GM21576 (cell line): Measurements from ENCODE around the gene CRISPLD2.

Experiments used
- ATAC-seq: cut with Tn5 transposase; IDR thresholded peaks from one replicate; pipeline ENCODE4 v1.9.1; 2021; ENCODE audit warnings: mild to moderate bottlenecking, moderate library complexity; ENCODE audit not compliant: unreplicated experiment

Gene CRISPLD2

DNA sequence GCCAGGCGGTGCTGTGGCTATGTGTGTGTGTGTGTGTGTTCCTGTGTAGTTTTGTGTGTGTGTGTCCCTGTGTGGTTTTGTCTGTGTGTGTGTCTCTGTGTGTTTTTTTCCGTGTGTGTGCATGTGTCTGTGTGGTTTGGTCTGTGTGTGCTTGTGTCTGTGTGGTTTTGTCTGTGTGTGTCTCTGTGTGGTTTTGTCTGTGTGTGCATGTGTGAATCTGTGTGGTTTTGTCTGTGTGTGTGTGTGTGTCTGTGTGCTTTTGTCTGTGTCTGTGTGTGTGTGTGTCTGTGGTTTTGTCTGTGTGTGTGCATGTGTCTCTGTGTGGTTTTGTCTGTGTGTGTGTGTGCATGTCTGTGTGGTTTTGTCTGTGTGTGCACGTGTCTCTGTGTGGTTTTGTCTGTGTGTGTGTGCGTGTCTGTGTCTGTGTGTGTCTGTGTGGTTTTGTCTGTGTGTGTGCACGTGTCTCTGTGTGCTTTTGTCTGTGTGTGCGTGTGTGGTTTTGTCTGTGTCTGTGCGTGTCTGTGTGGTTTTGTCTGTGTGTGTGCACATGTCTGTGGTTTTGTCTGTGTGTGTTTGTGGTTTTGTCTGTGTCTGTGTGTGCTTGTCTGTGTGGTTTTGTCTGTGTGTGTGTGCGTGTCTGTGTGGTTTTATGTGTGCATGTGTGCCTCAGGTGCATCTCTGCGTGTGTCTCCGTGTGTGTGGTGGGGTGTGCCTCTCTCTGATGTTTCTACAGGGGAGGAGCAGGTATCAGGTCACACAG lies 129.2 kb downstream of the CRISPLD2 start:
- no peak for ATAC-seq

DNA sequence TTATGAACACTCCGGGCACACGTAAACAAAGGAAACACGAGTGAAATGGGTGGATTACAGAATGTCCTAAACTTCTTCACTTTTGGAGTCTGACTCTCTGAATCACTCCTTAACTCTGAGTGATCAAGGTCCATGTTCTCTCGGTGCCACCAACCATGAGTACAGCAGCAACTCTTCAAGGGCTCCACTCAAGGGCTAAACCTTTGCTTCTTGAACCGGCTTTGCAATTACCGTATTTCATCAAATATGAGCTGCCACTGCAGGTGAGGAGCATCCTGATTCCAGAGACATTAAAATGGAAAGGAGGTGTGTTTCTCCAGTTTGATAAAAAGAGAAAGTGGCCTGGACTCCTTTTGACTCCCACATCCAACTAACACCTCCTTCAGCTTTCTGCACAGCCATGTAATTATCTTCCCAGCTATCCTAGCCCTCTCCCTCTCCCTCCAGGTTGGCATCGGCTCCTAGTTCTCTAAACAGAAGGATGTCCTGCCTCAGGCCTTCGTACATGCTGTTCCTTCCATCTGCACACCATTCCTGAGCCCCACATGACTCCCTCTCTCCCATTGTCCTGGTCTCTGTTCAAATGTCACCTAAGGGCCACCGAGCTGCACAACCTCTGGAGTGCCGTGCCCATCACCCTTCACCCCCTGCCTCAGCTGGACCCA lies 130.1 kb downstream of the CRISPLD2 start:
- no peak for ATAC-seq

DNA sequence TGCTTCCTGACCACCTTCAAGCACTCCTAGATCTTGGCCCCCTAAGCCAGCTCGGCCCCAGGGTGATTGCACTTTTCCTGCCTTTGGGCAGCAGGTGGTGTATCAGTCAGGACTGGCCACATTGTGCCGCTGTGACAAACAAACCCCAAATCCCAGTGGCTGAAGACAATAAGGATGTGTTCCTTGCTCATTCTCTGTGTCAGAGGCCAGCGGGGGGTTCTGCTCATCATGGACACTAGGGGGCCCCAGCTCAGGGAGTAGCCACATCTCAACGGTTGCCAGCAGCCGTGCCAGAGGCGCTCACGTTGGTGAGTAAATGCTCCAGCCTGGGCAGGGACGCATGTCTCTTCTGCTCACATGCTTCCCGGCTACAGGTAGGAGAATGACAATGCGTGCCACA lies 131.1 kb downstream of the CRISPLD2 start:
- no peak for ATAC-seq

- peak; percentile 67 for ATAC-seq
These were observed 132.8 kb downstream of the CRISPLD2 start for GRCh38 chr16:84952335-84953189.

DNA sequence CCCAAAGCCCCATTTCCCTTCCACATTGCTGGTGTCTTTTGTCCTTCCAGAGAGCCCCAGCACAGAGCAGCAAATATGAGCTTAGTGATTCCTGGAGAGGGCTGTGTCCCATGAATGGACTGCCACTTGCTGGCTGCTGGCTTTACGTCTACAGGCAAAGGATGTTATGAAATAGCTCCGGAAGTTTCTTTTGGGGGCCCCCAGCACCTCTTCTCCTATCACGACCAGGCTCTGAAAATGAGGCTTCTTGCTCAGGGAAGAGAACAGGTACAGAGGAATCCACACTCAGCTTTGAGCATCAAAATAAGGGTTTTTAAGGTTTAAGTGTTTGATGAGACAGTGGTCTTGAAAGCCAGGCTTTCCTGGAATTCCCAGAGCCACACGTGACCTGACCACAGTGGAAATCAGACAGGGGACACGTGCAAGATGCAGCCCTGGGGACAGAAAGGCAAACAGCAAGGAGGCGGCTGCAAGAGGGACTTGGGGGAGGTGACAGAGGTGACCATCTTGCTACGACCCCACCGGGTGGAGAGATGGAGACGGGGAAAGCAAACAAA lies 133.5 kb downstream of the CRISPLD2 start:
- ATAC-seq = no peak

- ATAC-seq = no peak
These were observed 135.6 kb downstream of the CRISPLD2 start for GRCh38 chr16:84955427-84955826.

- no peak for ATAC-seq
These were observed 137.4 kb downstream of the CRISPLD2 start for GRCh38 chr16:84957192-84957591.

- ATAC-seq = no peak
These were observed 138.0 kb downstream of the CRISPLD2 start for GRCh38 chr16:84957792-84958191.
